Activated gamma-delta T cell treated with anti-CD3 and anti-CD28 coated beads, Interleukin-2, amount 50 U/mL, for 16 hours (primary cell): Measurements from ENCODE around the gene AIG1.

ENCODE experiments used
- DNase-seq: peaks from one replicate; pipeline ENCODE4 v3.0.0-alpha.2; 2020; ENCODE audit warnings: low read depth

AIG1 gene

DNA sequence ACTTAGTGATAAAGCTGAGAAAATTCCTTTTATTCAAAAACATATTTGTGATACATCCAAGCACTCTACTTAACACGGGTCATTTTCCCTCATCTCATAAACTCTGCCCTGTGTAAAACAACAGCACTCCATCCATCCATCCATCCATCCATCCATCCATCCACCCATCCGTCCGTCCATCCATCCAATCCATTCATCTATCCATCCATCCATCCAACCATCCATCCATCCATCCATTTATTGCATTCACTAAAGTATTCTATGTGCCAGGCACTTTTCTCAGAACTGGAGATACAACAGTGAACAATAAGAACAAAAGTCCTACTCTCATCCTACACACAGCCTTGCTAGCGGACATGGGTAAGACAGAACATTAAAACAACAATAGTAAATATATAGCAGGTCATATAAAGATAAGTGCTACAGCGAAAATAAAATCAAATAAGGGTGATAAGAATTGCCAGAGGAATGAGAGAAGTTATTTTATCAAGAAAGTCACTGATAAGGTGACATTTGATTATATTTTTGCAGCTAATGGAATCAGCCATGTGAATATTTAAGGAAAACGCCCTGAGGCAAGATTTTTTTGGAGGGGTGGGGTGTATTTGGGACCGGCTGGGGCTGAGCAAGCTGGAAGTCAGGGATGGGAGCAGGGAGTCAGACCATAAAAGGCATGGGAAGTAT is 311.7 kb downstream of the AIG1 start:
- DNase-seq = no peak

DNA sequence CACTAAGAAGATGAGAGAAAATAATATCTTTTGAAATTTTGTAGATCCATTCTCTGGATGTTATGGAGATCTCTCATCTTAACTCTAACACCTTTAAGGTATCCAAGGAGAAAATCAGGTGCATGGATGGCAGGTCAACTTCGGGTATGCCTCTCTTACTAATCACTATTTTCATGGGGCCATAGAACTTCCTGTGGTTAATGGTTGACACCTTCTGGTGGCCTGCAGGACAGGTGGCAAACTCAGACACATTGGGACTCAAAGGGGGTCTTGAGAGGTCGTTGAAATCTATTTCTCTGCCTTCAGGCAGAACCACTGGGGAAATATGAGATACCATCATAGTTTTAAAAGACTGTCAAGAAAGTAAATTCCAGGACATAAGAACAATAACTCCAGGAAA is 313.3 kb downstream of the AIG1 start:
- DNase-seq = no peak

DNA sequence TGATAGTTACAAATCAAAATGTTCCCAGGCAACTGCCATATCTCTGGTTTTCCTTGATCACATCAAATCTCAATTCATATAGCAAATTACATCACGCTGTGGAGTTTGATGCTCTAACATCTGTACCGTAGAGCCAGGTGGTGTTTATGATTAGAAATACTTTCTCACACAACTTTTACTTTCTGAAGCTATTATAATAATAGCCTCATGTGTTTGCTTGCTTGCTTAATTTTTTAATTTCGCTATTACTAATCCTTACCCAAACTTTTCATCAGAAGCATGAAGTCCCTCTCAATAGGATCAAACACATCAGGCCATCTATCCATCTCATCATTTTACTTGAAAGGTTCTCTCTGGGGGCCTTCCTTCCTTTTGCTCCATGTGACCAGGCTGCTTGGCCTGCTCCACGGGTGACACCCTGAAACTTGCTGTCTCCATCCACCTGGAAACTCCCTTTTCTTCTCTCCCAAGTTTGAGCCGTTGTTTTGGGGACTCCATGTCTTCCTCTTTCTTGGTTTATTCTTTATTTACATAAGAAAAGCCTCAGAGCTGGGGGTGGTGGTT is 314.4 kb downstream of the AIG1 start:
- DNase-seq = no peak

DNA sequence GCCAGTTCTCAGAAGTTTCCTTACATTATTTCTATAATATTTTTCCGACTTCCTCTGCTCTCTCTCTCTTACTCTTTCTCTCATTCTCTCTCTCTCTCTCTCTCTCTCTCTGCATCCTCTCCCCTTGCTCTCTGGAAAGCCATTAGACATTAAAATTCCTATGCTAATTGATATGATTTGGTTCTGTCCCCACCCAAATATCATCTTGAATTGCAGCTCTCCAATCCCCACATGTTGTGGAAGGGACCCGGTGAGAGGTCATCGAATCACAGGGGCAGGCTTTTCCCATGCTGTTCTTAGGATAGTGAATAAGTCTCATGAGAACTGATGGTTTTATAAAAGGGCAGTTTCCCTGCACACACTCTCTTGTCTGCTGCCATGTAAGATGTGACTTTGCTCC is 315.7 kb downstream of the AIG1 start:
- DNase-seq = no peak

DNA sequence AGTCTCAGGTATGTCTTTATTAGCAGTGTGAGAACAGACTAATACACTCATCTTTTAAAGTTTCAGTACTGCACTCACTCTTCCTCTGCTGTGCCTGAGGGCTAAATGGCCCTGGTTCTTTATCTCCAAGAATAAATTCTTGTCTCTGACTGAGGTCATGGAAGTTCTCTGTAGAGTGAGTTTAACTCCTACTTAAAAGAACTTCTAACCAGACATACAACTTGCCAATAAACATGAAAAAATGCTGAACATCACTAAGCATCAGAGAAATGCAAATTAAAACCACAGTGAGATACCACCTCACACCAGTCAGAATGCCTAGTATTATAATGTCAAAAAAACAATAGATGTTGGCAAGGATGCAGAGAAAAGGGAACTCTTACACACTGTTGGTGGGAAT is 316.2 kb downstream of the AIG1 start:
- DNase-seq = no peak

DNA sequence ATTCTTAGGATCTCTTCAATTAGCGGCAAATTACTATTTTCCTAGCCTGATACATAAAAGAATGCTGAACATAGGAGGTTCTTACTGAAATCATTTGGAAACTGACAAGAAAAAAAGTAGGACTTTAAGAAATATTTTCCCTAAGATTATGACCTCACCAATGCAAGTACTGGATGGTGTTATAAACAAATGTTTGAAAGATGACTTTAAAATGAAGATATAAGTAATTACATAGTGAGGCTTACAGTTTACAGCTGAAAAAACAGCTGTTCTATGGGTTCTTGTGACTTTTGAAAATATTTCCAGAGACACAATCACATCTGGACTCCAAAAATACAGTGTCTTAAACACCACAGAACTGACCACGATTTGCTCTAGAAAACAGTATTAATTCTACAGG is 324.9 kb downstream of the AIG1 start:
- no peak for DNase-seq

DNA sequence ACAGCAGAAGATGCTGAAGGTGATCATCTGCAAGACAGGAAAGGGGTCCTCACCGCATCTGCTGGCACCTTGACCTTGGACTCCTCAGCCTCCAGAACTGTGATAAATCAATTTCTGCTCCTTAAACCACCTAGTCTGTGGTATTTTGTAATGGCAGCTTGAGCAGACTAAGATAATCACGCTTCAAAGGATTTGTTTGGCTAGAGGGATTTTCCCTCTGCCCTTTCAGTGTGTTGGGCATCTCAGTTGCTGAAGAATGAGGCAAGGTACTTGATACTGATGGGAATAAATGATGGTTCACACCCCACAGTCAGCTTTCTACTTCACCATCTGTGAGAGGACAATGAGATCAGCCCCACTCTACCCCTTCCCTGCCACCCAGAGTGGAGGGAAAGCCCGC is 329.6 kb downstream of the AIG1 start:
- DNase-seq = no peak
